ENCODE data around the gene FAM163B. TPM values are rescaled to one million over a fixed set of nuclear protein-coding genes. Genes with fewer than 3 reads are reported as not detected.

FAM163B gene
- total and polyA plus RNA-seq, 2 donors from 2014 or later = 0.54 TPM; not detected in 1

GRCh38 chr9:133616643-133617405, 7.6 kb upstream of the FAM163B start:
- Histone ChIP-seq H3K9ac (ENCODE audit: low read length in 3 of 3) (no peak overlapping the region), H3K9me3 (ENCODE audit: control insufficient read depth in 2 of 3, insufficient read depth in 1 of 3, low read length in 3 of 3) (no peaks in the 10 kb centered on the region), H3K36me3 (ENCODE audit: control insufficient read depth in 2 of 3, insufficient read depth in 3 of 3, low read length in 3 of 3) (no peaks in the 10 kb centered on the region), H3K27me3 (ENCODE audit: control insufficient read depth, insufficient read depth, low read length) (peaks cover 3% of the 10 kb centered on the region), H3K4me1 (ENCODE audit: control insufficient read depth in 2 of 3, insufficient read depth in 2 of 3, low read depth in 1 of 3, low read length in 3 of 3) (no peaks in the 10 kb centered on the region), H3K4me3 (ENCODE audit: low read length in 3 of 3) (no peak overlapping the region), H3K27ac (ENCODE audit: low read depth in 2 of 2, low read length in 2 of 2) (no peak overlapping the region)
- TF ChIP-seq CTCF (IDR thresholded peaks at IDR 0.05; ENCODE audit: borderline replicate concordance, extremely low read depth, insufficient read depth) = no peak
- DNase-seq (peak in 1 of 5 donors; percentile 52), FAIRE-seq (no peak)
- intact Hi-C loops (cut with DNase I) = no loop called here

- Histone ChIP-seq H3K36me3 (ENCODE audit: control insufficient read depth in 2 of 3, insufficient read depth in 3 of 3, low read length in 3 of 3) (no peaks in the 10 kb centered on the region), H3K27me3 (ENCODE audit: control insufficient read depth, insufficient read depth, low read length) (peaks cover 3% of the 10 kb centered on the region), H3K9ac (ENCODE audit: low read length in 3 of 3) (no peak overlapping the region), H3K9me3 (ENCODE audit: control insufficient read depth in 2 of 3, insufficient read depth in 1 of 3, low read length in 3 of 3) (no peaks in the 10 kb centered on the region), H3K4me3 (ENCODE audit: low read length in 3 of 3) (no peak overlapping the region), H3K4me1 (ENCODE audit: control insufficient read depth in 2 of 3, insufficient read depth in 2 of 3, low read depth in 1 of 3, low read length in 3 of 3) (no peaks in the 10 kb centered on the region), H3K27ac (ENCODE audit: low read depth in 2 of 2, low read length in 2 of 2) (no peak overlapping the region)
- intact Hi-C loops (cut with DNase I) = no loop called here
- no peak for FAIRE-seq
- peak in 1 of 5 donors; percentile 67 for DNase-seq
- TF ChIP-seq CTCF (IDR thresholded peaks at IDR 0.05; ENCODE audit: borderline replicate concordance, extremely low read depth, insufficient read depth) = no peak
Measured at GRCh38 chr9:133615606-133616188, 6.5 kb upstream of the FAM163B start.

GRCh38 chr9:133615186-133615585, 6.0 kb upstream of the FAM163B start:
- no peak for FAIRE-seq
- intact Hi-C loops (cut with DNase I) = no loop called here

More at GRCh38 chr9:133615186-133615585, 6.0 kb upstream of the FAM163B start:
- no peak overlapping the region for H3K4me3 ChIP-seq (ENCODE audit: low read length in 3 of 3)
- H3K27me3 ChIP-seq (ENCODE audit: control insufficient read depth, insufficient read depth, low read length) = peaks cover 6% of the 10 kb centered on the region
- no peak for TF ChIP-seq CTCF (IDR thresholded peaks at IDR 0.05; ENCODE audit: borderline replicate concordance, extremely low read depth, insufficient read depth)
- H3K4me1 ChIP-seq (ENCODE audit: control insufficient read depth in 2 of 3, insufficient read depth in 2 of 3, low read depth in 1 of 3, low read length in 3 of 3) = no peaks in the 10 kb centered on the region
- no peaks in the 10 kb centered on the region for H3K9me3 ChIP-seq (ENCODE audit: control insufficient read depth in 2 of 3, insufficient read depth in 1 of 3, low read length in 3 of 3)
- H3K36me3 ChIP-seq (ENCODE audit: control insufficient read depth in 2 of 3, insufficient read depth in 3 of 3, low read length in 3 of 3) = no peaks in the 10 kb centered on the region
- H3K9ac ChIP-seq (ENCODE audit: low read length in 3 of 3) = no peak overlapping the region
- H3K27ac ChIP-seq (ENCODE audit: low read depth in 2 of 2, low read length in 2 of 2) = no peak overlapping the region
- DNase-seq = peak in 1 of 5 donors; percentile 16

Data from kidney (tissue), 14 donors.